ENCODE measurements around the gene PID1. TPM values are rescaled to one million over a fixed set of nuclear protein-coding genes. Genes with fewer than 3 reads are reported as not detected.

PID1 gene
- total RNA-seq, 4 donors from 2014 or later: 9.5 to 28.5 (median 21.2) TPM

DNA sequence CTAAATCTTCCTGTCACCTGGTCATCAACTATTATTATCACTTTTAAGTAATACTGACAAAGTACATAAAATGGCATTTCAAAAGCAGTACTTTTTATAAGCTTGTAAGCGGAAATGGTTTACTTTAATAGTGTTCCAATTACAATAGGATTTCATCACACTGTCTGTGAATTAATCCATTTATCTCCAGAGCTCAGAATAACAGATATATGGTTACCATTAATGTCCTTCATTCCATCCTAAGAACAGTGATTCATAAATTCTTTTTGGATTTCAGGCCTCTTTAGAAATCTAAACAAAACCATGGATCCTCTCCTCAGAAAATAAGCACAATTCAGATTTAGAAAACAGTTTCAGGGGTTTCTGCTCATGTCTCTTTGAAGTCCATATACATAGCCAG, 68.4 kb downstream of the PID1 start:
- TF ChIP-seq, protein P1, sequence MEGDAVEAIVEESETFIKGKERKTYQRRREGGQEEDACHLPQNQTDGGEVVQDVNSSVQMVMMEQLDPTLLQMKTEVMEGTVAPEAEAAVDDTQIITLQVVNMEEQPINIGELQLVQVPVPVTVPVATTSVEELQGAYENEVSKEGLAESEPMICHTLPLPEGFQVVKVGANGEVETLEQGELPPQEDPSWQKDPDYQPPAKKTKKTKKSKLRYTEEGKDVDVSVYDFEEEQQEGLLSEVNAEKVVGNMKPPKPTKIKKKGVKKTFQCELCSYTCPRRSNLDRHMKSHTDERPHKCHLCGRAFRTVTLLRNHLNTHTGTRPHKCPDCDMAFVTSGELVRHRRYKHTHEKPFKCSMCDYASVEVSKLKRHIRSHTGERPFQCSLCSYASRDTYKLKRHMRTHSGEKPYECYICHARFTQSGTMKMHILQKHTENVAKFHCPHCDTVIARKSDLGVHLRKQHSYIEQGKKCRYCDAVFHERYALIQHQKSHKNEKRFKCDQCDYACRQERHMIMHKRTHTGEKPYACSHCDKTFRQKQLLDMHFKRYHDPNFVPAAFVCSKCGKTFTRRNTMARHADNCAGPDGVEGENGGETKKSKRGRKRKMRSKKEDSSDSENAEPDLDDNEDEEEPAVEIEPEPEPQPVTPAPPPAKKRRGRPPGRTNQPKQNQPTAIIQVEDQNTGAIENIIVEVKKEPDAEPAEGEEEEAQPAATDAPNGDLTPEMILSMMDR (IDR thresholded peaks at IDR 0.05): no peak
- no peak for TF ChIP-seq POLR2A (IDR thresholded peaks at IDR 0.05)
- no peak overlapping the region for H3K4me3 ChIP-seq (ENCODE audit: low read depth, poor library complexity, severe bottlenecking)
- 91 to 94% methylated on average over 1 of the region's 1 CpG for WGBS, 2 donors
- no peak for DNase-seq (ENCODE audit: low spot score in 2 of 2)
- intact Hi-C loops (cut with DNase I; ENCODE audit: low total_unique reads): no loop called here

DNA sequence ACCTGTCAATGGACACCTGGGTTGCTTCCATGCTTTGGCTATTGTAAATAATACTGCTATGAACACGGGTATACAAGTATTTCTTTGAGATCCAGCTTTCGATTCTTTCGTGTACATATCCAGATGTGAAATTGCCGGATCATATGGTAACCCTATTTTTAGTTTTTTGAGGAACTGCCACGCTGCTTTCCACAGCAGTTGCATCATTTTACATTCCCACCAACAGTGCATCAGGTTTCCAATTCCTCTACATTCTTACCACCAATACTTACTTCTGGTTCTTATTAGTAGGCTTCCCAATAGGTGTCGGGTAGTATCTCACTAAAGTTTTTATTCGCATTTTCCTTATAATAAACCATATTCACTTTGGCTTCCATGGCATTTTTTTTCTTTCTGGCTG, 69.6 kb downstream of the PID1 start:
- intact Hi-C loops (cut with DNase I; ENCODE audit: low total_unique reads): no loop called here

DNA sequence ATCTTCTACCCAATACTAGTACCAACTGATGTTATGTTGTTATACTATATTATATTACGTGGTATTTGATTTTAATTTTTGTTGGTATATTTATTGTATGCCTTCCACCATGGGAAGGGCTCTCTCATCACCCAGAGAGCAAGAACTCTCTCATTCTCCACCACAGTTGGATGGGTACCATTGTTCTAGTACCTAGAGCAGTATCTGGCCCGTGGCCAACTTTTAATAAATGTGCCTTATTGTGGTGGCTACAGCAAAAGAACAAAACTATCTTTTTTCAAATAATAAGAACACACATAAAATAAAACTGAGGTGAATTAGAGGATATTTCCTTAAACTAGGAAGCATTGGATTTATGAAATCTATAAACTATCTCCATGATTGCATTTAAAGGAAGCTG, 71.8 kb downstream of the PID1 start:
- H3K4me3 ChIP-seq (ENCODE audit: low read depth, poor library complexity, severe bottlenecking): no peak overlapping the region
- TF ChIP-seq, protein P1 (IDR thresholded peaks at IDR 0.05): no peak
- WGBS, 2 donors: 64 to 78% methylated on average over 2 of the region's 2 CpGs
- DNase-seq (ENCODE audit: low spot score in 2 of 2): no peak
- intact Hi-C loops (cut with DNase I; ENCODE audit: low total_unique reads): no loop called here

More for the DNA sequence above, 69.6 kb downstream of the PID1 start:
- no peak overlapping the region for H3K4me3 ChIP-seq (ENCODE audit: low read depth, poor library complexity, severe bottlenecking)
- WGBS, 2 donors: 63 to 66% methylated on average over 7 of the region's 7 CpGs
- no peak for TF ChIP-seq POLR2A (IDR thresholded peaks at IDR 0.05)
- TF ChIP-seq, protein P1 (IDR thresholded peaks at IDR 0.05): no peak
- DNase-seq (ENCODE audit: low spot score in 2 of 2): no peak

DNA sequence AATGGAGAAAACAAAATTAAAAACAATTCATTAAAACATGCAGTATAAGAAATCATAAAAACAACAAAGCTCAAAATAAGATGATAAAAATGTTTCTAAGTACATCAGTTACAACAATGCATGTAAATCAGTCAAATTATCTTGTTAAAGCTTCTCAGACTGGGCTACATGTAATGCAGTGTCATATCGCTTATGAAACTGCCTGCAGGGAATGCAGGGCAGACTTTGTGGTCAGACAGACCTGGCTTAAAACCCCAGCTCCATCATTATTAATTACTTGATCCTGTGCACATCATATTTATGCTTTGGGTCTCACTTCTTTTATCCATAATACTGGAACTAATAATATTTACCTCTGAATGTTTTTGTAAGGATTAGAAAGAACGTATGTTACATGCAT, 74.6 kb downstream of the PID1 start:
- WGBS, 2 donors: 69 to 70% methylated on average over 2 of the region's 2 CpGs
- DNase-seq (ENCODE audit: low spot score in 2 of 2): no peak
- no peak for TF ChIP-seq POLR2A (IDR thresholded peaks at IDR 0.05)
- TF ChIP-seq, protein P1 (IDR thresholded peaks at IDR 0.05): no peak
- intact Hi-C loops (cut with DNase I; ENCODE audit: low total_unique reads): no loop called here
- no peak overlapping the region for H3K4me3 ChIP-seq (ENCODE audit: low read depth, poor library complexity, severe bottlenecking)

DNA sequence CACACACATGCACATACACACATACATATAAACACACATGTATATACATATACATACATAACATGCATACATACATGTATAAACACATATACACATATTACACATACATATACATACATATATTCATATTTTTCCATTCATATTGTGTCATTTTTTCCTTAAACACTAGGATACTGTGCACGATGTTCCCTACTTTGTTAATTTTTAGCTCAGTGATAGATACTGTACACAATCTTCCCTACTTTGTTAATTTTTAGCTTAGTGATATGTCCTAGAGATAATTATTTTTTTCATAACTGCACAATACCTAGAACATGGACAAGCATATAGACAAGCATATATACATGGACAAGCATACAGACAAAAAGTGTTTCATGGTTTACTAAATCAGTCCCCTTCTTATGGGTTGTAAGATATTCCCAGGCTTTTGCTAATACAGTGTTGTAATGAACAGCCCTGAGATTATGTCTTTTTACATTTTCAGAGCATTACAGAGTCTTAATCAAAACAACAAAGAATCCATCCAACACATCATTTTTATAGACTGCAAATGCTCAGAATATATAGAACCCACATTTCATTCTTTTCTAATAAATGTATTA, 75.6 kb downstream of the PID1 start:
- TF ChIP-seq POLR2A (IDR thresholded peaks at IDR 0.05): no peak
- TF ChIP-seq, protein P1 (IDR thresholded peaks at IDR 0.05): no peak
- 92 to 95% methylated on average over 1 of the region's 1 CpG for WGBS, 2 donors
- intact Hi-C loops (cut with DNase I; ENCODE audit: low total_unique reads): no loop called here
- H3K4me3 ChIP-seq (ENCODE audit: low read depth, poor library complexity, severe bottlenecking): no peak overlapping the region
- no peak for DNase-seq (ENCODE audit: low spot score in 2 of 2)

DNA sequence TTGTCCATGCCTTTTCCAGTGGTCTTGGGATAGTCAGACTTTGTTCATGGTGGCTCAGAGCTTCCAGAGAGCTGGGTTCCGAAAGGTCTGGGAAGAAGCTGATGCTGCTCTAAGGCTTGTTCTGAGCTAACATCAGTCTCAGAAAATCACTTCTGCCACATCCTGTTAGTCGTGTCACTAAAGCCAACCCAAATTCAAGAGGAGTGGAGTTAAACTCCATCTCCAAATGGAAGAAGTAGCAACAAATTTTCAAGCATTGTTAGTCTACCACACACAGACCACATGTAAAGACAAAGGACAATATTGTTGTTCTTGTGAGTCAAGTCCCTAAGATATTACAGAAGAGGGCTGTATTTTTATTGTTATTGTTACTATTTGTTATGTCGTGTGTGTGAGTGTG, 77.8 kb downstream of the PID1 start:
- TF ChIP-seq, protein P1 (IDR thresholded peaks at IDR 0.05): no peak
- no peak for TF ChIP-seq POLR2A (IDR thresholded peaks at IDR 0.05)
- DNase-seq (ENCODE audit: low spot score in 2 of 2): no peak
- H3K4me3 ChIP-seq (ENCODE audit: low read depth, poor library complexity, severe bottlenecking): no peak overlapping the region
- intact Hi-C loops (cut with DNase I; ENCODE audit: low total_unique reads): no loop called here
- 79 to 85% methylated on average over 3 of the region's 3 CpGs for WGBS, 2 donors

Data from lower leg skin (tissue), 4 donors.